Fibroblast of gingiva (primary cell): ENCODE measurements around the gene UBAC1.

Source experiments
- DNase-seq: peaks from one replicate; pipeline ENCODE4 v3.0.0-alpha.2; 2011; ENCODE audit warnings: low read depth

UBAC1 gene

DNA sequence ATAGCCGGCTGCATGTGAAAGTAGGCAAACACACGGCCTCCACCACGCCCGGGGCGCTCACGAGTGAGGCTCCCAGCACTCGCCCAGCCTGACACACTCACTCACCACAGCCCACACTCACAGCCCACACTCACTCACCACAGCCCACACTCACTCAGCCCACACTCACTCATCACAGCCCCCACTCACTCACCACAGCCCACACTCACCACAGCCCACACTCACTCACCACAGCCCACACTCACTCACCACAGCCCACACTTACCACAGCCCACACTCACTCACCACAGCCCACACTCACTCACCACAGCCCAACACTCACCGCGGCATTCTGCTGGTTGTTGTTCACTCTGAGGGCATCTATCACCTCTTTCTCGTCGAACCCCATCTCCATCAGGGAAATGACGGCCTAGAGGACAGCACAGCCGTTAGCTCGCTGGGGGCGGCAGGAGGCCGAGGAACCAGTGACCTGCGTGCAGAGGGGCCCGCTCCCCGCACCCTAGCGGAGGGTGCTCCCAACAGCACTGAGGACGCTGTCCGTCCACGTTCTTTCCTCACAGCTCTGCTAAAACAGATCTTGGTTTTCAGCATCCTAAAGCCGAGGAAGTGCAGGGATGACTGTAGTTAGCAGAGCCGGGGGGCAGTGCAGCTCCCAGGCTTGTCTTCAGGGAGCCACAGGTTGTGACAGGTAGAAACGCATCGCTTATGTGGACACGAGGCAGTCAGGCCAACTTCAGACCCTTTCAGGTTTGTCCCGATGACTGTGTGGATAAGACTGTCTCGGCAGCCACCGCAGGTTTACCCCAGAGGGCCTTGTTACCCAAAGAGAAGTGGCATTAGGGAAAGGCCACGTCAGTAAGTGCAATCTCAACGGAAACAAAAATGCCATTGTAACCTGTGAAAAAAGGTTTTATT is 21.6 kb downstream of the UBAC1 start:
- DNase-seq, result no peak

DNA sequence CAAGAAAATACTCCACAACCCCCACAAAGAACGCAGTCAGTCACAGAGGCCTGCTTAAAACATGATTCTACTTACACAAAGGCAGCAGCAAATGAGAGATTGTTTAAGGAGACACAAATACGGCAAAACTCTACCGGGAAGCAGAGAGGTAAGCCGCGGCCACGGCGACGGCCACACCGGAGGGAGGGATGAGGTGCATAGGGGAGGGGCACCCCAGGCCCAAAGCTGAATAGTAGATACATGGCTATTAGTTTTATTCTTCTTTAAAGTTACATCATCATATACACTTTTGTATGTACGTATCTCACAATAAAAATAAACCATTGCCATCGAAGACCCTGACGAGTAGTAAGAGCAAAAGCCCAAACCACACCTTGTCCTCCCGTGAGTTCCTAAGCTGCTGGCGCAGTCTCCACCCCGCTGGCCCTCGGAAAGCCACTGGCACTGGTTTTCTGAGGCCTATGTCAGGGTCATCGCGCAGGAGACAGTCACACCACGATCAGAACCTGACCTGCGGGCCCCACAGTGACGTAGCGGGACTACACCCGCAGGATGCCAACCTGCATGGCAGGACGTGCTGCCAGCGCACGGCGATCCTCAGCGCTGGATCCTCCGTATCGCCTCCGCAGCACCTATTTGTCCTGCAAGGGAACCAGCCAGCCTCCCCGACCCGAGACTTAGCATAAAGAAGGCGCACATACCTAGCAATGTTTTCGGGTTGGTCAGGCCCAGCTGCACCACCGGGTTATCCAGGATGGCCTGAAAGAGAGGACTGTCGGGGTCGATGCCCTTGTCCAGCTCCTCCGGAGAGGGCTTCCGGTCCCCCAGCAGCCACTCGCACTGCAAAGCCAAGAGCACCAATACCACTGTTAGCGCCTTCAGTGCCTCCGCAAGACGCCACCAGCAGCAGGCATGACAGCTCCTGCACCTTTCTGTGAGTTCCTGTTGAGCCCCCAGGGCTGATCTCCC is 23.4 kb downstream of the UBAC1 start:
- DNase-seq, result no peak

DNA sequence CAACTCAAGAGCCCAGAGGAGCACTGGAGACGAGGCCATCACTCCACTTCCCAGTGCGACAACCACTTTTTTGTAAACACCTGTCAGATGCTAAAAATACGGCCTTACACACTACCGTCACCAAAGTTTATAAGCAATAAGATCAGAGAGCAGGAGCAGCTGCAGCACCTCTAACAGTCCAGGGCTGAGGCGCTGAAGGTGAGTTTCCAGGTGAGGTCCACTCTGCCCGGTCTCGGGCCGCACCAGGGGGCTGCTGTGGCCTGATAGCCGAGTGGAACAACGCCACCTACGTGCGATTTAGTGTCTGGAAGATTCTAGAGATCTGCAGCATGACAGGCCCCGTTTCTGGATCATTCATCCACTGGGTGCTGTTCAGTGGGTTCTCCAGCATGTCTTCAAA is 28.1 kb downstream of the UBAC1 start:
- no peak for DNase-seq

DNA sequence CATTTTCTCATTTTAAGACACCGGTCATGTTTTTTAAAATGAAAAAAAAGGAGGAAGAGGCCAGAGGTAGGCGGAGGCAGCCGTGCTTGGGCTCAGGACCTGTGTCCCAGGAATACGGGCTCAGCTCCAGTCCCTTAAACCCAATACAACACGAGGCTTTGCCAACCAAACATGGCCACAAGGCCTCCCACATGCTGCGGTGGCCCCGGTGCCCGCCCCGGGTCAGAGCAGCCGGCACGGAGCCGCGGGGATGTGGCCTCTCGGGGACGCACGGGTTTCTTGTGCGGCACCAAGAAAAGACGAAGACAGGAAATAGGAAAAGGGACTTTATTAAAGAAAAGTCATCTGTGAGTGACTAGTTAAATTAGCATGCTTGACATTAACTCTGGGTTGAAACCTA is 28.5 kb downstream of the UBAC1 start:
- DNase-seq, result no peak

DNA sequence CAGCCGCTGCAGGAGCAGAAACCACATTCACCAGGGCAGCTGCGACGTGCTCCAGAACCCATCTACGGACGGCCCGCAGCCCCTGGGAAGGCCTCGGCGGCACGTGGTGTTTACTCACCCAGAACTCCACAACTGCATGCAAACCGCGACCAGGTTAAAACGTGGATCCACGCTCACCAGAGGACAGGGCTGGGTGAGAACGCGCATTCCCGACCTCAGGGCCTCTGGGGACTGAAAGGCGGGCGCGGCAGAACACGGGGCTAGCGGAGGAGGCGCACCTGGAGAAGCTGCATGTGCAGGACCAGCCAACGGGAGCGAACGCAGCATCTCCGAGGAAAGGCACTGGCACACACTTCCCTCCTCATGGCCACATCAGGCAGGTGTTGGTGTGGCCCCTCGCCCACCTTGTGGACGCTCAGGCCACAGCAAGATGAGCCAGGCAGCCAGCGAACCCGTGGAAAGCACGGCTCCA is 29.8 kb downstream of the UBAC1 start:
- DNase-seq, result no peak

DNA sequence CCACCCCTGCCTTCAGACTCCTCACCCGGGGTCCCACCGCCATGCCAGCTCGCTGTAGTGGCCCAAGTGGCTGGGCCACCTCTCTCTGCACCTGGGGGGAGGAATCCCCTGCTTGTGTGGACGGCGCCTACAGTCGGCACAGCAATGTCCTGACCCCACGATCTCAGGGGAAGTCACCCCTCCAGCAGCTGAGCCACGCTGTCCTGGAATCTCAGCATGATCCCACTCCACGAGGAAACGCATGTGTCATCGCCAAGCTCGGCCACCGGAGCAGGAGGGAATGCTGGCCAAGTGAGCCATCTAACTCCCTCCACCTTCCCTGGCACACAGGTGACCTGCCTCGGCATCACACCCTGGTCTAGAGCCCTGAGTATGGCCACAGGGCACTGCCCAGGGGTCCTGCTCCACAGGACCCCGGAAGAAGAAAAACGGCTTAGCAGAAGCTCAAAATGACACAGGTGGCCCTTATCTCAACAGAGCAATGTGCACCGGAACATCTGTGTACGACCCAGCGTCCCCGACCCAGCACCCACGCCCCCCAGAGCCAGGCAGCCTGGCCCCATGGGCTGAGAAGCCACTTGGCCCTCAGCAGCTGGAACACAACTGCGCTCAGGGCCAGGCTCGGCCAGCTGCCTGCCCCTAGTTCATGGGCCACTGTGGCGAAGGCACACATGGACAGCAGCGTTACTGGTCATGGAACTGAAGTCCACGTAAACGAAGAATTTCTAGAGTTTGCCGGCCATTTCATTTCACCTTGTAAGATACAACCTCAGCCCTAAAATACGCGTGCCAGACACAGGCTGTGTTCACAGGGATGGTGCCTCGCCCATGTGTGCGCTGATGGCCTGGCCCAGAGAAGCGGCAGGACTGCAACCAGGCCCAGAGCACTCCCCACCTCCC is 30.5 kb downstream of the UBAC1 start:
- DNase-seq, result no peak

DNA sequence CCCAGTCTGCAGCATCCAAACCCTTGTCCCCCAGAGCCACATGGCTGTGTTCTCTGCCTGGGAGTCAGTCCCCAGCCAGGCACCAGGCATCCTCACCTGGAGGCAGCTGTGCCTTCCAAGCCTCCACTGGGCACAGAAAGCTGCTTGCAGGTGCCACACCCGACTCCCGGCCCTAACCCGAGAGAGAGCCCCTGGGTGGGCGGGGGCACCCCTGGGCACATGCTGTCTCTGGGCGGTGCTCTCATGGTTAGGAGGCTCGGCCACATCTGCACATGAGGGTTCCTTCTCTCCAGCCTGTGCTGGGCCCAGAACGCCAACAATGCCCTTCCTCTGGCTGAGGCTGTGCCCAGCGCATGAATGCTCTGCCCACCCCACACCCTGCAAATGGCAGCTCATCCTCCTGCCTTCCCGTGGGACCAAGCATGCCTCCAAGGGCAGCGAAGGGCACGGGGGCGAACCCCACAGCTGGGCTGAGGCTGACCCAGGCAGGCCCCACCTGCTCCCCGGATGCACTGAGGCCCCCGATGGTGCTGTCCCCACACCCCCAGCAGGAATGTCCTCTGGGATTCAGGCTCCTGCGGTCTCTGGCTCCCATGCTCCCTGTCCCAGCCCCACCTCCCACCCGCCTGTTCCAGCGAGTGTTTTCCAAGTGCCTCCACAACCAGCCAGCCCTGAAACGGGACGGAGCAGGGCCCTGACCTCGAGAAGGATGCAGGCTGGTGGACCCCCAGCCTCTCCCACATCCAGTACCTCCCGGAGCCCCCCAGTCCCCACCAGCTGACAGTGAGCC is 31.3 kb downstream of the UBAC1 start:
- DNase-seq, result no peak

DNA sequence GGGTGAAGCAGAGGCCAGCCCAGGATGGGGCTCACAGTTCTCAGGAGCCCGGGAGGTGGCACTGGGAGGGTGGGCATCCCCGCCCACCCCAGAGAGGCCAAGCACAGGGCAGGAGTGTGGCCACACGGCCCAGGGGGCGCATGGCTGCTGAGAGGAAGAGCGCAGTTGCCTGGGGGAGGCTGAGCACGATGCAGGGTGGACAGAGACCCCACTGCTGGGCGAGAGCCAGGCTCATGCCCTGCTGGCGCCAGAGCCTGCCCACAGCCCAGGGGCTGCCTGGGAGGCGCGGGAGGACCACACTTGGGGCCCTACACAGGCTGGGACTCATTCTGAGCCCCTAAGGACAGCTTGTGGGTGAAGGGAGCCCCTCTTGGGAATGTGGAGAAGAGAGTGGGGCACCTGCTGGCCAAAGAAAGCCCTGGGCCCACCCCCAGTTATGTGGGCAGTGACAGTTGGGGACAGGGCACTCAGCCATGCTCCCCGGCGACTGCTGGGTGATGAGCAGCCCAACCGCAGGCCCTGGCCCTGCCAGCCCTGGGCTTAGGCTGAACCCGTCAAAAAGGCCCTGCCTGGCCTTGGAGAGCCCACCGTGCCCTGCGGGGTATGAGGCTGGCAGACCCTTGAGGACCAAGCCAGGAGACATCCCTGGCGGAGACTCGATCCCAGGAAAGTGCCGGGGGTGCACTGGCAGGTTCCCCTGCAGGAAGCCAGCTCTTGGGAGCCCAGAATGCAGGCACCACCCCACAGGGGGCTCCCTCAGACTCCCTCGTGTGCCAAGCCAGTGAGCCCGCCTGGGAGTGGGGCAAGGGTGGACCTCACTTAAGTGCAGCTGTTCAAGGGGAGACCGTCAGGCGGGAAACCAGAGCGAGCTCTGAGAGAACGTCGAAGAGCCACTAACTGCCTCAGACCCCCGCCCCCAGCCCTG is 32.2 kb downstream of the UBAC1 start:
- DNase-seq, result no peak

DNA sequence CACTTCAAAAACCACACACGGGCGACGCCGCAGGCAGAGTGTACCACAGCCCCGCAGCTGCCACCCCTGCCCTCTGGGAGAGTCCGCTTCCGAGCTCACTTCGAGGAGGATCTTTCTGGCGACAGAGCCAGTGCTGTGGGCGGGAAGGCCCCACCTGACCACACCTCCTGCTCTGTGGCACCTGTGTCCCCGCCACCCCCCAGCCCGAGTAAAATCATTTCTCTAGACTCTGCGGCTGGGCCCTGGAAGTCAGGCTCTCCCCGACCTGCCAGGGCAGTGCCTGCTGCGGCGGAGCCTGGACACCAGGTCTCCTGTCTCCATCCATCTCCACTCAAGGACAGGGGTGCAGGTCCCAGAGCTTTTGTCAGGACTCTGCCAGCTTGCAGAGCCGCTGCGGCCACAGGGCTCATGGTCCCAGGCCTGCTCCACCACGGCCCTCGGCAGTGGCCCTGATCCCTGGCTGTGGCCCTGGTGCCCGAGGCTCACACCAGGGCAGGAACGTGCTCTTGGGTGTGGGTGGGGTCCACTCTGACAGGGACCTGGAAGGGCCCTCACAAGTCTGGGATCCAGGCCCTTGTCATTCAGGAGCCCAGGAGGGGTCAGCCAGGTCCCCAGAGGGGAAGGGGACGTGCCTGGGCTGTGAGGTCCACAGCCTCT is 33.0 kb downstream of the UBAC1 start:
- no peak for DNase-seq

DNA sequence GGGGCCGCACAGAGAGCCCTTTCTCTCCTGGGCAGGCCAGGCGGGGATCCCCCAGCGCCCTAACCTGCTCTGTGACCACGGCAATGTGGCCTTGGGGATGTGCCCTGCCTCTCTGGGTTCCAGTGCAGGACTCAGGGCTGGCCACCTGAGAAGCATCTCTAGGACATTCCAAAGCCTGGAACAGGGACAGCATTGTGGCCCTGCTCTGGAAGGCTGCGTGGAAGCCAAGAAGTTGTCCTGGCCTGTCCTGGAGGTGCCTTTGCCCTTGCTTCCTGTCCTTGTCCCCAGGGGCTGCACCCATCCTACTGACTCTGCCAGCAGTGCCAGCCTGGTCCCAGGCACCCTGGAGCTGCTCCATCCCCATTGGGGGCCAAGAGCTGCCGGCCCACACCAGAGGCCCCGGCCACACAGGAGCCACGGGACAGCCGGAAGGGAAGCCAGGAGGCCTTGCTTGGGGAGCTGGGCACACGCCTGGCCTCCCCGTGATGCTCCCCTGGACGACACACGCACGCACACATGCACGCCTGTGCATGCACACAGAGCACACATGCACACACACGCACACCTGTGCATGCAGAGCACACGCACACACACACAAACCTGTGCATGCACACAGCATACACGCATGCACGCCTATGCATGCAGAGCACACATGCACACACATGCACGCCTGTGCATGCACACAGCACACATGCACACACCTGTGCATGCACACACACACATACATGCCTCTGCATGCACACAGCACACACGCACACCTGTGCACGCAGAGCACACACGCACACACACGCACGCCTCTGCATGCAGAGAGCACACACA is 33.8 kb downstream of the UBAC1 start:
- DNase-seq, result no peak

DNA sequence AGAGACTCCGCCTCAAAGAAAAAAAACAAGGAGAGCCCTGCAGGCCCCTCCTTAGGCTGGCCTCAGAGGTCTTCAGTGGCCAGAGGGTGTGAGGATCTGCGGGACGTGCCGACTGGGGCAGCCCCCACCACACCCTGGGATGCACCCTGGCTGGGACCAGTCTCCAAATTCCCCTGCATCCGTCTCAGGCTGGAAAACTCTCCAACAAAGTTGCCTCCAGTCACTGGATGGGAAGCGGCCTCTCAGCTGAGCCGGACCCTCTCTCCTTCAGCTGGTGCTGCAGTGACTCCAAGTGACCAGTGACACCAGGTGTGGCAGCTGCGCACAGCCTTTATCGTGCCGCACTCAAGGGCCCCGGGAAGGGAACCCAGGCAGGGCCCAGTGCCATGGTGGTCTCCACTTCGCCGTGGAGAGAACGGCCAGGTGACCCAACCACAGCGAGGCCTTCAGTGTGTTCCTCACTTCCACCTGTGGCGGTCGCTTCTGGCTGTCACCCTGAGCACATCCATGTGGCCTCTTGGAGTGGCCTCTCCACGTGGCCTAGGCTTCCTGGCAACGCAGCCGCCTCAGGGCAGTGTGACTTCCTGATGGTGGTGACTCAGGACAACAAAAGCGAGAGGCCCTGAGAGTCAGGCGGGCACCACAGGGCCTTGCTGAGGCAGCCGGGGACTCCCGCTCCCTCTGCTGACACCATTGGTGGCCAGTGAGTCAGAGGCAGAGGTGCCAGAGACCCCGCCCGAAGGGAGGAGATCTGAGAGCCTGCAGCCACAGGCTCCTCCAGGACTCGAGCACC is 34.6 kb downstream of the UBAC1 start:
- DNase-seq, result peak; percentile 79

DNA sequence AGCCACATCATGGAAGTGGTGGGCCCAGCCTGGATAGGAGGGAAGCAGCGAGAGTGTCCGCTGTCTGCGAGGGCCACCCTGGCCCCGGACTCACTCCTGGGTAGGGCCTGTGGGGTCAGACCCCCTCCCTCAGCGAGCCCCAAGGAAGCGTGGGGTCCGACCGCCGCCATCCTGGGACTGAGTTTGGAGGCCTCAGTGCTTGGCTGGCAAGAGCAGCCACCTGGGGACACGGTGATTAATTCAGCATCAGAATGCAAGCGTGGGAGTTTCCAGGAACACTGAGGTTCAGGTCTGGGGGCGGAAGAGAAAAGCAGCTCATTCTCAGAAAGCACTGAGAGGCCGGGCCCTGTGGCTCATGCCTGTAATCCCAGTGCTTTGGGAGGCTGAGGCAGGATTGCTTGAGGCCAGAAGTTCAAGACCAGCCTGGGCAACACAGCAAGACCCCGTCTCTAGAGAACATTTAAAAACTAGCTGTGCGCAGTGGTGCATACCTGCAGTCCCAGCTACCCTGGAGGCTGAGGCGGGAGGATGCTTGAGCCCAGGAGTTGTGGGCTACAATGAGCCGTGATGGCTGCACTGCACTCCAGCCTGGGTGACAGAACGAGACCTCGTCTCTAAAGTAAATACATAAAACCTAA is 35.6 kb downstream of the UBAC1 start:
- no peak for DNase-seq

DNA sequence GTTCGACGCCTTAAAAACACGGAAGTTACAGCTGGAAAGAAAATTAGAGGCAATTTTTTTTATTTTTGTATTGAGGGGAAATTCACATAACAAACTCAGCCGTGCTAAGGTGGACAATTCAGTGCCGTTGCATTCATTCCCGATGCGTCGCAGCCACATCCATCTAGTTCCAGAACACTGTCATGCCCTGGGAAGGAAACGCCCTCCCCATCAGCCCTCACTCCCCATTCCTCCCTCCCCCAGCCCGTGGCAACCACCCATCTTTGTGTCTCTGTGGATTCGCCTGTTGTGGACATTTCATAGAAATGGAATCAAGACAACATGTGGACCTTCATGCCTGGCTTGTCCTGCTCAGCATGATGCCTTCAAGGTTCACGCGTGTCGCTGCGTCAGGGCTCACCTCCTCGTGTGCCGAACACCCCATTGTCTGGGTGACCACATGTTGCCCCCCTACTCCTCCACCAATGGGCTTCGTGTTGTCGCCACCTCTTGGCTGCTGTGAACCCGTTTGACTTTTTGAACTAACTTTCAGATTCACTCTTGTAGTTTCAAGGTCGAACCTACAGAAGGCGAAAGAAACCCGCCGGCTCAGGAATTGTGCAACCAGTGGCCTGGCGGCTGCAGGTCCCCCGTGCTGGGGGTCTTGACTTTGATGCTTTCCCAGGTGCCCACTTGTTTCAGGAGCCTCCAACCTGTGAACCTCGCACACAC is 36.4 kb downstream of the UBAC1 start:
- DNase-seq, result no peak

DNA sequence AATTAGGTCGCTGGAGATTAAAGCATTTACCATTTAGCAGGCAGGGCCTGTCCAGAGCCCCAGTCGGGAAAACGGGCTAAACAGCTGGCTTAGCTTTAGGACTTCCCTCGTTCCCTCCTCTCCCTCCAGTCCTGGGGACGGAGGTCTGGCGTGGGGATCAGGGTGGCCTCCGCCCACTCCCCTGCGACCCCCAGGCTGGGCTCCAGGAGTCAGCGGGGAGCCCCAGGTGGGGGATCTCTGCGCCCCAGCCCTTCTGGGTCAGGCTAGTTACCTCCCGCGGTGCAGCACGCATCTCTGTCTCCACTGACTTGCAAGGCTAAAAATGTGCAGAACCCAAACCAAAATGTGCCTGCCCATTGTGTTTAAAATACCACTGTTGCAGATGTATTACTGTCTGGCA is 37.7 kb downstream of the UBAC1 start:
- no peak for DNase-seq

DNA sequence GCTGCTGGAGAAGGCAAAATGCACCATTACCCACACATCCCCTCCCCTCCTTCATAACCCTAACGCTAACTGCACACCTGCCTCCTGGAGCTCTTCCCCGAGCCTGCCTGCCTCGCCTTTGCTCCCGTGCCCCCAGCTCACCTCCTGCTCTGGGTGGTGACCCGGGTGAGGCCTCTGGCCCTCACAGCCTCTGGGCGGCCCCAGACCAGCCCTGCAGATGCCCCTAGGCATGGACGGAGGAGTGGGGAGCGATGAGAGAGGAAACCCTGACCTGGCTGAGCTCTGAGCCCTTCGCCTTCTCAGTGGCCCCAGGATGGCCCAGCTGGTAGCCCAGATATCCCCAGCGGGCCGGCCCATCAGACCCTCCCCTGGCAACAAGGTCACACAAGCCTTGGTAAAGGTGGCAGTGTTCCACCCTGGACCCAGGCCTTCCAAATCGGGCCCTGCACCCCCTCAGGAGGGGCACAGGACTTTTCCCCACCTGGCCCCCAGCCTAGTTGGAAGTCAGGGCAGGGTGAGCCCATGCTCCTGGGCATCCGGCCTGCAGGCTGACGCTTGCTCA is 39.3 kb downstream of the UBAC1 start:
- DNase-seq, result no peak

DNA sequence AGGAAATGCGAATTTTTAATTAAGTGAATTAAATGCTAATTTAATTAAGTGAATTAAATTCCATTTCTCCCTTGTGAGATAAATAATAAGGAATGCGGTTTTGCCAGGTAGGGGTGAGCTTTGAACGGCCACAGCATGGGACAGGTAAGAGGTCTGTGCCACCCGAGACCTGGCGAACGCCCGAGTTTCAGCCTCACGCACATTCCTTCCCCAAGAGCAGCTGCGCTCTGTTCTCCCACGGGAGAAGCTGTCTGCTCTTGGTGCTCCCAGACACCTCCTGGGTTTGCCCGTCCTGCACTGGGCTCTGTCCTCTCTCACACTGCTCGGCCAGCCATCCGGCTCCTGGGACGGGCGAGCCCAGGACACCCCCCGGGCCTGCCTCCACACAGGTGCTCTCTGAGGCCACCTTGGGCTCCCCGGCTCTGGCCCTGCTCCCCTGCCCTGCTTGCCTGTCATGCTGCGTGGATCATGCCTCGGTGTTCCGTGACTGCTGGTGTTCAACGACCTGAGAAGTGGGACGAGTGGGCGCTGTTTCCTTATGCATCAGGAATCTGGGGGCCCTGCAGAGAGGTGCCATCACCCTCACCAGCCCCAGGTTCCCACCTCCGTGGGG is 40.1 kb downstream of the UBAC1 start:
- no peak for DNase-seq
